Stimulated activated CD8-positive, alpha-beta memory T cell treated with anti-CD3 and anti-CD28 coated beads, Interleukin-15, amount 100 ng/mL, for 4 hours (primary cell): Measurements from ENCODE around the gene LIPK.
"Not testable (repeated sequence)": the region's sequence is repeated elsewhere in the genome, so short reads cannot be mapped to it uniquely, and the experiment has no call there.

Experiments
- DNase-seq, 2 donors: peaks; one replicate each; pipeline ENCODE4 v3.0.0-alpha.2; 2020; ENCODE audit warnings: low read depth in 2 of 2

LIPK gene, protein sequence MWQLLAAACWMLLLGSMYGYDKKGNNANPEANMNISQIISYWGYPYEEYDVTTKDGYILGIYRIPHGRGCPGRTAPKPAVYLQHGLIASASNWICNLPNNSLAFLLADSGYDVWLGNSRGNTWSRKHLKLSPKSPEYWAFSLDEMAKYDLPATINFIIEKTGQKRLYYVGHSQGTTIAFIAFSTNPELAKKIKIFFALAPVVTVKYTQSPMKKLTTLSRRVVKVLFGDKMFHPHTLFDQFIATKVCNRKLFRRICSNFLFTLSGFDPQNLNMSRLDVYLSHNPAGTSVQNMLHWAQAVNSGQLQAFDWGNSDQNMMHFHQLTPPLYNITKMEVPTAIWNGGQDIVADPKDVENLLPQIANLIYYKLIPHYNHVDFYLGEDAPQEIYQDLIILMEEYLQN

DNA sequence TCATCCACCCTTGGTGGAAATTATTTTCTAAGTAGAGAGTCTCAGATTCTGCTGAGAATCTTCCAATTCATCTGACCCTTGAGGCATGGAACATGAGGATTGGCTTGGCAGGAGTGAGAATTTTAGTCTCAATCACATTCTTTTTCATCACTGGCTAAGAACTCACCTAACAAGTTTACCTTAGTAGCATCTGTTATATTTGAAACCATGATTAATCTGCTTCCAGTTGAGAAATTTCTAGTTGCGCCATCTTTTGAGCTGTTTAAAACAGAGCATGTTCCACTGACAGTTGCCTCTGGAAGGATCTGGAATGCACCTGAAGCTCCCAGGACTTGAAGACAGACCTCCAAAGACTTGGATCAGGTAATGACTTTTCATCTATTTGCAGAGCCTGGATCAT lies at the start of gene LIPK:
TSS of gene LIPK (plus strand) at position 292 of the 400 bp plus-strand sequence. CDS start 18,295 bp downstream, outside the sequence.
- DNase-seq, result no peak

DNA sequence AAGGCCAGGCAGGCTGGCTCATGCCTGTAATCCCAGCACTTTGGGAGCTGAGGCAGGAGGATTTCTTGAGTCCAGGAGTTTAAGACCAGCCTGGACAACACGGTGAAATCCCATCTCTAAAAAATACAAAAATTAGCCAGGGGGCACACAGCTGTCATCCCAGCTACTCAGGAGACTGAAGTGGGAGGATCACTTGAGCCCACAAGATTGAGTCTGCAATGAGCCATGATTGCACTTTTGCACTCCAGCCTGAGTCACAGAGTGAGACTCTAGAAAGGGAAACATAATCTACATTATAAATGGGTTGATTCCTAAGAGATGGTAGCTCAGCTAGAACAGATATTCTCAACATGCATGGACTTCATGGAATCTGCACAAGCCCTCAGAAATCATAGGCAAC lies 48.1 kb upstream of the LIPK start:
- no peak for DNase-seq

DNA sequence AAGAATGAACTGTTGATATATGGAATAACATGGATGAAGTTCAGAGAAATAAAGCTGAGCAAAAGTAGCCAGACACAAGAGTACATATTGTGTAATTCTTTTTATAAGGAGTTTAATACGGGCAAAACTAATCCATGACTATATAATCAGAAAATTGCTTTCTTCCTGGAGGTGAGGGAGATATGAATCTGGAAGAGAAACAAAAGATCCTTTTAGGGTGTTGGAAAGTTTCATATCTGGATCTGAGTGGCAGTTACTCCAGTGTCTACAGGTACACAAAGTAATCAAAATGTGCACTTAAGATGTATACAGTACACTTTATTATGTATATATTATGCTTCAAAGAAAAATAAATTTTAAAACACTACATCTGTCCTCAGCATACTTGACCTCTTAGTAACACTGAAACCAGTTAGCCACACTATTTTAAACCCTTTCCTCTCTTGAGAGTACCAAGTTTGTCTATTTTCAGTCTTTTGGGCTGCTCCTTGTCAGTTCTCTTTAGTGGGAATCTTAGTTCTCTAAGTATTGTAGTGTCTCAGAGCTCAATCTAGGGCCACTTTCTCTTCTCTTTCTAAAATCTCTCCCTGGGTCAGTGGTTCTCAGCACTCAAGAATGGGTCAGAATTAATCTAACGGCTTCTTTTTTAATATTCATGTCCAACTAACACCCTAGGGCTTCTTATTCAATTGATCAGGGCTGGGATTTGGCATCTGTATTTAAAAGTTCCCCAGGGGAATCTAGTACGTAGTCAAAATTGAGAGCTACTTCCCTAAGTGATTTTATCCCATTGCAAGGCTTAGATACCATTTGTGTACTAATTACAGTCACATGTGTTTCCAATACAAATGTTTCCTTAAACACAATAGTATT lies 46.1 kb upstream of the LIPK start:
- no peak for DNase-seq

DNA sequence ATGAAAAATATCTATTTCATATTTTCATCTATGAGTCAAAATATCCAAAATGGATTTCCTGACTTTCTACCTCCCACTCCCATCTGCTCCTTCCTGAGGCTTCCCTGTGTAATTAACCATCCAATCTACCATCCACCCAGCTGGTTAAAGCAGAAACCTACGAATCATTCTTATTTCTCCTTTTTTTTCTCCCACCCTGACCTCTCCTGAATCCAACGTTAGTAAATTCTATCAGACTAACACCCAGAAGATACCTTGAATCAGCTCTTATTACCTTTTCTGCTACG lies 45.5 kb upstream of the LIPK start:
- no peak for DNase-seq

DNA sequence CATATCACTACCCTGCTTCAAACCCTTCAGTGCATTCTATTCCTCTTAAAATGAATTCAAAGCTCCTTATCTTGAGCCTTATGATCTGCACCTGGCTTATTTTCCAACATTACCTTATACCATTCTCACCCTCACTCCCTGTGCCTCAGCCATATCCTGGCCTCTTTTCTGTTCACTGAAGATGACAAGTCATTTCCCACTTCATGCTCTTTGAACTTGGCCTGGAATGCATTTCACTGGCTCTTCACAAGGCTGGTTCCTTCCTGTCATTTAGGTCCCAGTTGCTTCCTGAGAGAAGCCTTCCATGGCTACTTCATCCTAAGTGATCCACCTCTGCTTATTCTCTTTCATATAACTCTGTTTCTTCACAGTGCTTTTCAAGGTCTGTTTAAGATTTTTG lies 45.0 kb upstream of the LIPK start:
- DNase-seq, result no peak

DNA sequence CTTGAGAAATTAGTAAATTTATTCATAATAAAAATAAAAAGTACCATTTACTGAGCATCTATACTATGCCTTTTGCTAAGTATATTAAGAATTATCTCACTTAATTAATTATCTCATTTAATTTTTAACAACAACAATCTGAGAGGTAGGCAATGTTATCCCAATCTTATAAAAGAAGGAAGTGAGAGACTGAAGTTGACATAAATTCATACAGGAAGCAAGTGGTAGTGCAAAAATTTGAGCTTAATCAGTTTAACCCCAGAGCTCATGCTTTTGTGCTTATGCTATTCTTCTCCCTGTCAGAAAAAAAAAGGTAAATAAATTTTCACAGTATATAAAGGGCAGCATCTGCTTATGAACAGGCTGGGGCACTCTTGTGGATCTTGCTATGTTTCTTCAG lies 44.5 kb upstream of the LIPK start:
- no peak for DNase-seq

DNA sequence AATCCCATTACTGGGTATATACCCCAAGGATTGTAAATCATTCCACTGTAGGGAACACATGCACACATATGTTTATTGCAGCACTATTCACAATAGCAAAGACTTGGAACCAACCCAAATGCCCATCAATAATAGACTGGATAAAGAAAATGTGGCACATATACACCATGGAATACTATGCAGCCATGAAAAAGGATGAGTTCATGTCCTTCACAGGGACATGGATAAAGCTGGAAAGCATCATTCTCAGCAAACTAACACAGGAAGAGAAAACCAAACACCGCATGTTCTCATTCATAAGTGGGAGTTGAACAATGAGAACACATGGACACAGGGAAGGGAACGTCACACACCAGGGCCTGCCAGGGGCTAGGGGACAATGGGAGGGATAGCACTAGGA lies 42.9 kb upstream of the LIPK start:
- DNase-seq, result not testable (repeated sequence)

DNA sequence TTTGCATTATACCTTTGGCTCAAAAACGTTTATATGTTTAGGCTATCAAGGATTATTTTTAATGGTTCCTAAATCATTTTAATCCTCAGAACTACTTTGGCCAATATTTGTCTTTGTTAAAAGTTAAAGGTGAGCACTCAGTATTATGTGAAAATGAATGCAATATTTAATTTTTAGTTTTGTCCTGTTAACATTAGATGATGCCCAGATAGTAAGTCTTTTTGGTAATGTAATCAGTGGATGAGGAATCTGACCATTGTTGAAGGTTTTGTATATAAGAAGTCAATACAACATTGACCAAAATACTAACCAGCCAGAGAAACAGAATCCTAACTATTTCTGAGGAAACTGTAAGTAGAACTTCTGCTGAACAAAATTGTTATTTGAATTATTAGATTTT lies 41.9 kb upstream of the LIPK start, which contains the start of gene LIPF:
TSS of gene LIPF (plus strand) at position 301 of the 400 bp plus-strand sequence. CDS start 2,856 bp downstream, outside the sequence.
- no peak for DNase-seq

DNA sequence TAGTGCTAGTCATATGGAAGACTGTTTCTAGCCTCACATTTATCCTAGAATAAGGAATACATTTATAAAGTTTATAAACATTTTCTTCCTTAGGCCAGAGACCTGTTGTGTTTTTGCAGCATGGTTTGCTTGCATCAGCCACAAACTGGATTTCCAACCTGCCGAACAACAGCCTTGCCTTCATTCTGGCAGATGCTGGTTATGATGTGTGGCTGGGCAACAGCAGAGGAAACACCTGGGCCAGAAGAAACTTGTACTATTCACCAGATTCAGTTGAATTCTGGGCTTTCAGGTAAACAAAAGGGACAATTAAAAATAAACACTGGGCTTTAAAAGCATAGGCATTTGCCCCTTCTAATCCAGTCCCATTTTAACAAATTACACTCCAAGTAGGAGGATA lies 37.6 kb upstream of the LIPK start:
- no peak for DNase-seq

DNA sequence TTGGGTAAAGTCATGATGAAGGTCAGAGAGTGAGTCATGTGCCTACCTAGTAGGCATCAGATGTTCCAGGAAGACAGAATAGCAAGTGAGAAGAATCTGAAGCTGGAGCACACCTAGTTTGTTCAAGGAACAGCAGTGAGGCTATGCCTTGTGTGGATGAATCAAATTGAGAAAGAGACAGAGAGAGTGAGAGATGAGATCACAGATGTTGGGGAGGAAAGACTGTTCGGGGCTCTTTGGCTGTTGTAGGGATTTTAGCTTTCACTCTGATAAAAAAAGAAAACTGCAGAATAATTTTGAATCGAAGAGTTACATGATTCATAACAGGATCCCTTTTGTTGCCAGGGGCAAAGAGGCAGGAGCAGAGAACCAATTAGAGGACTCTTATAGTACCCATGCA lies 35.6 kb upstream of the LIPK start:
- DNase-seq, result no peak

DNA sequence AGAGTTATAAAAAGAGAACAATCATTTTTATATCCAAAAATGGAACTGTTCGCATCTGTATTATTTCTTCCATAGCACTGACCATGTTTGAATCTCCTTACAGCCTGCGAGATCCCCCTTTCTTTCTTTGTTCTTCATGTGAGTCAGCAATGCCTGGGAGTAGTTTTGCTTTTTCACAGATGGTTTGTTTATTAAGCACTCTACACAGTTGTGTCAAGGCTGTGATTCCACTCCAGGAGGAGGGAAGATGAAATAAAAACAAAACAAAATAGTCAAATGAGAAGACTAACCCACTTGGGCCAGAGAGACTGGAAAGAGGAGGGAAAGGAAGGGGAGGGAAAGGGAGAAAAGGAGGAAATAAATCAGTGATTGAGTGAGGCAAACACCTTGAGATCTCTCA lies 34.0 kb upstream of the LIPK start:
- DNase-seq, result no peak

DNA sequence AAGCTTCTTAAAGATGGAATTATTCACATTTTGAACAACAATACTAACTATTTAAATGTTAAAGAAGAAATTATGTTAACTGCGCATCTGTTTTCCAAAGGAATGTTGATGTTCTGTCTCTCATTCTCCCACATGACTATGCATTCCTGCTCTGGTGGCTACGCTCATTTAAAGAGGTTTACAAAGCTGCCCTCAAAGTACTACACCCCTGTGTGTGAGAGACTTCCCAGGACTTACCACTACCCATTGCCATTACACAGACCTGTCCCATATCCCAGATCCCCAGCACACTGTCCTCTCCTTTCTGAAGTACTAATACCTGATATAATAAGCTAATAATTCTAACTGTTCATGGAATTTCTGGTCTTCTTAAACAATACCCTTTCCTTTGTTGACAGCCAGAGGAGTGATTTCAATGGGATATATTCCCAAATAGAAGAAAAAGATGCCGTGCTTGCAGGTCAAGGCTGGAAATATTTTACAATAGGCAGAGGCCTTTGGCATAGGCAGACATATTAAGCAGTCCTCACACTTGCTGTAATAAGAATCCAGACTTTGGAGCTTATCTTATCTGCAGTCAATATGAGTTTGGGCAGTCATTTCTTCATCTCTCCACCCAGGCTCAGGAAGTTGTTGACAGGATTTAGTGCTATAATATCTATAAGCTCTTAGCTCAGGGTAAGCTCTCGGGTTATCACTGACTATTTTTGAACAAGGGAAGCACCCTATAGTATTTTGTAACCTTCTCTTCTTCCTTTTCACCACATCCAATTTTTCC lies 29.6 kb upstream of the LIPK start:
- no peak for DNase-seq

DNA sequence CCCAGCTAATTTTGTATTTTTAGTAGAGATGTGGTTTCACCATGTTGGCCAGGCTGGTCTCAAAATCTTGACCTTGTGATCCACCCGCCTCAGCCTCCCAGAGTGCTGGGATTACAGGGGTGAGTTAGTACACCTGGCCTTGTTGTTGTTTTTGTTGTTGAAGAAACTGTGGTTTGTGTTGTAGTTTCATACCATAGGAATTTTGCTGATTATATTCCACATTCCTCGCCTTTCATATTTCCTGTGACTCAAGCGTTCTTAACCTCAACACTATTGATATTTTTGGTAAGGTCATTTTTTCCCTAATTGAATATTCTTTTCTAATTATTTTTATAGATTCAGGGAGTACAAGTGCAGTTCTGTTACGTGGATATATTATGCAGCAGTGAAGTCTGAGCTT lies 25.1 kb upstream of the LIPK start:
- no peak for DNase-seq

DNA sequence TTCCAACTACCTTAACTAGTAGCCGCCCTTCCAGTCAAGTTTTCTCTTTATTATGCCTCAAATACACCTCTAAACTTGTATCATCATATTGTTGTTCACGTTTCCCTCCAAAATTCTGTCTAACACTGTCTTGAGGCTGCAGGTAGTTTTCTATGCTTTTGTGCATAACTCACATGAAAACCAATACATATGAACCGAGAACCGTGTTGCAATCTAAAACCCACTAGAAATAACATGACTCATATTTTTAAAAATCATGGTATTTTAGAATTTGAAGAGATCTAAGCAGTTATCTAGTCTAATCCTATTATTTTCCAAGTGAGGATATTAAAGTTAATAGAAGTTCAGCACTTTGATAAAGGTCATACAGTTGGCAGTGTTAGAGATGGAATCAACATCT lies 23.6 kb upstream of the LIPK start:
- DNase-seq, result no peak

DNA sequence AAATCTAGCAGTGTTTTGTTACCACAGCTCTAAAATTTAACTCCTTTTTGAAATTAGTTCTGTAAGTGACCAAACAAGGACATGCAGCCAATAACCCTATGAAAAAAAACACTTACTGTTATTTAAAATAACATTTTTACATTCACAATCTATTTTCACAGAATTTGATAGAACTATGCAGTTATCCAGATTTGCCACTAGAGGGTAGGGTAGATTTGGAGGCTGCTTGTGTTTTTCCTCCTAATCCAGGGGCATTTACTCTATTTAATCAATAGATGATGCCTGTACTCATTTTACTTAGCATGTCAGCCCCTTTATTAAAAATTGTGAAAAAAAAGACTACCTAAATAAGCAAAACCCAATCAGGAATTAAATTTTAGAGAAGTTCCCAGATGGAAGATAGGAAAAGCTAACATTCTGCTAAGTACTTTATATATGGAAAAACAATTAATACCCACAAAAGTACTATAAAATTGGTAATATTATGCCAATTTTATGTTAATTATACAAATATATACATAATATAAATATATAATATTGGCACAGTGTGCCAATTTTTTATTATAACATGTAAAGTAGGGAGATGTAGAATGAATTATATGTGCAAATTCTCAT lies 18.1 kb upstream of the LIPK start:
- no peak for DNase-seq

DNA sequence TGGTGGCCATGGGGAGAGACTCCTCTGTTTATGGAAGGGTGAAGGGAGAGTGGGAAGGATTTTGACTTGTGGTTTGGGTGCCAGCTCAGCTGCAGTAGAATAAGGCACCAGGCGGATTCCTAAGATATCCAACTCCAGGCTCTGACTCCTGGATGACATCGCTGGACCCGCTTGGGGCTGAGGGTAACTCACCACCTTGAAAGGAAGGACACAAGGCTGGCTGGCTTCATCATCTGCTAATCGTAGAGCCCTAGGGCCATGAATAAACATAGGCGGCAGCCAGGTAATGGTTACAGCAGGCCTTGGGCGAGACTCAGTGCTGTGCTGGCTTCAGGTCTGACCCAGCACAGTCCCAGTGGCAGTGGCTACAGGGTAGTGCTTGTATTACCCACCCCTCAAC lies 16.7 kb upstream of the LIPK start:
- DNase-seq, result no peak

DNA sequence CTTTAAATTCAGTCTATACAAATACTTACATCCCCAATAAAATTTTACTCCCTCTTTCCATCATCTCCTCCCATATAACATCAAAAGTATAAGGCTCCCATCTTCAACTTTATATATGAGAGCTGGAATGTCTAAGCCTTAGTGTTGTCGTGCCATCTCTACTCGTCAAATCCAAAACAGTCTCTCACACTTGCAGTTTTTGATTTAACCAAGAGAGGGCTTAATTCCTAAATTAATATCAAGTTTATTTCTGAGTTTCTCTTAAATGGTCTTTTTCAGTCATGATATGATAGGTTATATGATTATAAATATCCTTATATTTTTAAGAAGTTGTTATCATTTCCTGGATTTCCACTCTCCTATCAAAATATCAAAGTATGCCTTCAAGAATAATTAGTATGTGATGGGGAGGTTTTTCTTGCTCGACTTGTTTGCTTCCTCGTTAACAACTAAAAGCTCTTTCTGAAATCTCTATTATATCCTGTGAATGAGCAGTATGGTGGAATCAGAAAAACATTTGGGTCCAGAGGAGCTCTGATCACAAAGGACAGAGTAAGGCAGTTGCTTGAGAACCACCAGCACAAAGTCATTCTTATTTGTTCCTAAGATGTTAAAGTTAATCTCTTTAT lies 12.5 kb upstream of the LIPK start:
- no peak for DNase-seq

DNA sequence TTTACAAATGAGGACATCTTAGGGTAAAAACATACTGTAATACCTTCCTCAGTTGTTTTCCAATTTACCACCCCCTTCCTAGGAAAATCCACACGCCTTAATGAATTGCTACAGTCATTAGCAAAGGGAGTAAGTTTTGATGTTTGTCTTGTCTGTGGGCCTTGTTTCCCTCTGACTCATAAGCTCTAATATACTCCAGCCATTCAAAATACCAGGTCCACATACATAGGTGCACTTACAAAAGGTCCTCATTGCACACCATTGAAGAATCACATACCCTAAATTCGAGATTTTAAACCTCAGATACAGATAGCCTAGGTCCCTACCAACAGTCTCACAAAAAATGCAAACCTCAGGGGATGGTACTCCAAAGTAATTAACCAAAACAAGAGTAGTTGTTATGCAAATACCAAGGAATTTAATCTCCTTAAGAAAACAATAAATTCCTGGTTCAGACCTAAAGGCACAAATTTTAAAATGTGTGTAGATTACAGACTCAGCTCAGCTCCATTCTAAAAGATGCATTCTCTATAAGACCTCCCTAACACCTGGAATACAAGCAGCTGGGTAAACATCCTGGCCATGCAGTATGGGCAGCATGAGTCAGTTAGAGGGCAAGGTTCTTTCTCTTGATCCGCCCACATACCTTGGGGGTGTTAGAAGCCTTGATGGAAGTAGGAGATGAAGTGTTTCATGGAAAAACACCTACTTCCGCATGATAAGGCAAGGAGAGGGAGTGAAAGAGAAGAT lies 3.0 kb upstream of the LIPK start:
- DNase-seq, result no peak

DNA sequence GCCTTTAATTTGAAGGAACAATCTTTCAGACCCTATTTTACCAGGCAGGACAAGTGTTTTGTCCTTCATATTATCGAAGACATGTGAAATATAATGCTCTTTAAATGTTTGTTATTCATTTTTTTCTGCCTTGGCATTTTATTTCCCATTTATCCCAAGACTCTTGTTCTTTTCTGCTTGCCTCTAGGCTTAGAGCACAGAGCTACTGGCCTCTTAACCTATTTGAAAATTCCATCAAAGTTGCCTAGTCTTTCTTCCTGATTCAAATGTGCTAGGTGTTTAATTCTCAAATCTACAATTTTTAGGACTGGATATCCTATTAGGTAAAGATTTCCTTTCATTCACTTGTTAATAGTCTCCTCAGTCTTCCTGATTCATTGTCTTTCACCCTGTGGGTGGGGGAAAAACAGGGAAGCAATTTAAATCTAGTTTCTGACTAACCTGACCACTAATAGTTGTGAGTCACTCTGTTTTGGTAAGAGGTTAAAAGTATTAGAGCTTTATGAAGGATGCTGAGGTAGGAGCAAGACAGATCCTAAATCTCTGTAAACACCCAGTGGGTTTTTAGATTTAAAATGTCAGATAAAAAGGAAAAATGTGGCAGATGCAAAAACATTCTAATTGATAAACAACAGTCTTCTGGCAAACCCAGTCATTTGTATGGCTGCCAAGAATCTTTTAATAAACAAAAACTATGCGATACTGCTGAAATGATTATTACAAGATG lies 1.5 kb downstream of the LIPK start:
- DNase-seq, result no peak

DNA sequence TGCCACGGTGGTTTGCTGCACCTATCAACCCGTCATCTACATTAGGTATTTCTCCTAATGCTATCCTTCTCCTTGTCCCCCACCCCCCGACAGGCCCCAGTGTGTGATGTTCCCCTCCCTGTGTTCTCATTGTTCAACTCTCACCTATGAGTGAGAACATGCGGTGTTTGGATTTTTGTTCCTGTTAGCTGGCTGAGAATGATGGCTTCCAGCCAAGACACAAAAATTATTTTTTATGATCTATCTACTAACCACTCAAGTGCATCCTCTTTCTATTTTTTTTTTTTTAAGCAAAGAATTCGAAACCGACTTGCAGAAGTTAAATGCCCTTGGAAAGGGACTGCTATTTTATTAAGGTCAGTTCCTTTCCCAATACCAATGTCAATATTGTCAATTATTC lies 3.3 kb downstream of the LIPK start:
- not testable (repeated sequence) for DNase-seq
